MCF 10A (cell line): Measurements from ENCODE around the gene RETN. TPM values are rescaled to one million over a fixed set of nuclear protein-coding genes. Genes with fewer than 3 reads are reported as not detected.

Experiments
- BruUV-seq: library from RNA; stranded (reverse); fragments of 400-500 nt; replicated peaks from 2 replicates; lab custom pipeline; 2021; lab: Mats Ljungman, UMichigan
- CTCF ChIA-PET: fragments of 300-600 bp; sonication (Branson Sonifier 250); formaldehyde crosslinking; extraction: SDS; loops from one replicate; lab custom pipeline; 2021; ENCODE audit warnings: antibody characterized with exemption, inconsistent platforms; lab: Yijun Ruan, JAX
- POLR2A ChIA-PET: fragments of 300-600, 350-650 bp; sonication (Branson Sonifier 250); formaldehyde crosslinking; extraction: SDS; loops from one replicate; lab custom pipeline; 2020; ENCODE audit warnings: antibody characterized with exemption, inconsistent platforms; lab: Yijun Ruan, JAX
- DNase-seq: peaks from one replicate; pipeline ENCODE4 v3.0.0-alpha.2; 2018; ENCODE audit not compliant: unreplicated experiment
- H3K27ac Mint-ChIP-seq: one replicate; pipeline ENCODE4 v1.8.0; 2022; ENCODE audit warnings: mild to moderate bottlenecking, low read depth, mixed read lengths; ENCODE audit not compliant: unreplicated experiment
- H3K27me3 Mint-ChIP-seq: one replicate; pipeline ENCODE4 v1.8.0; 2022; ENCODE audit warnings: mixed read lengths; ENCODE audit not compliant: insufficient read depth, unreplicated experiment
- H3K36me3 Mint-ChIP-seq: one replicate; pipeline ENCODE4 v1.8.0; 2022; ENCODE audit warnings: mild to moderate bottlenecking, moderate library complexity, mixed read lengths; ENCODE audit not compliant: insufficient read depth, unreplicated experiment
- H3K4me1 Mint-ChIP-seq: one replicate; pipeline ENCODE4 v1.8.0; 2022; ENCODE audit warnings: mixed read lengths; ENCODE audit not compliant: insufficient read depth, unreplicated experiment
- H3K4me3 Mint-ChIP-seq: one replicate; pipeline ENCODE4 v1.8.0; 2022; ENCODE audit warnings: mild to moderate bottlenecking, moderate library complexity, mixed read lengths; ENCODE audit not compliant: unreplicated experiment
- H3K9me3 Mint-ChIP-seq: one replicate; pipeline ENCODE4 v1.8.0; 2022; ENCODE audit warnings: mixed read lengths; ENCODE audit not compliant: unreplicated experiment
- CTCF ChIP-seq: fragments of 200-600 bp; IDR thresholded peaks from one replicate; pipeline ENCODE4 v1.8.0; 2022; ENCODE audit warnings: antibody characterized with exemption, mild to moderate bottlenecking; ENCODE audit not compliant: unreplicated experiment
- intact Hi-C: fragments of 100-400 bp; cut with micrococcal nuclease; formaldehyde crosslinking; loops from 2 replicates; pipeline ENCODE4 v1.14.1; 2022
- total RNA-seq: library from RNA; stranded (reverse); gene quantifications from 2 replicates; pipeline ENCODE4 v1.2.3, GENCODE V29; 2022

RETN gene
- total RNA-seq, 1 experiment from 2014 or later, result not detected

- H3K9me3 Mint-ChIP-seq, result no peaks in the 10 kb centered on the region
- no peak for TF ChIP-seq CTCF
- peak within 1 kb of the TSS; percentile 100 for H3K27ac Mint-ChIP-seq
- ChIA-PET POLR2A (interaction anchor here (0.6 to 2.5 kb wide), 27 partner anchors 9 to 1891 kb away, joined by 3 to 41 read pairs (median 4); partner anchors contain the start of genes PNPLA6, TIMM44, TRAPPC5 and ZNF557), CTCF (interaction anchor here (0.6 to 1.9 kb wide), 7 partner anchors 12 to 170 kb away, joined by 3 to 10 read pairs (median 3); partner anchors contain the start of gene TRAPPC5)
- DNase-seq, result peak; percentile 99
- H3K27me3 Mint-ChIP-seq, result no peaks in the 10 kb centered on the region
- H3K4me3 Mint-ChIP-seq, result peak within 1 kb of the TSS; percentile 95
- BruUV-seq, result no TSS peak
- peaks cover 34% of the 10 kb centered on the region for H3K36me3 Mint-ChIP-seq
- intact Hi-C loops, result no loop called here
- peaks cover 23% of the 10 kb centered on the region for H3K4me1 Mint-ChIP-seq
Measured at GRCh38 chr19:7629347-7630054, 39.3 kb upstream of the RETN start, which contains the start of the genes PET100 and XAB2. Gene PET100, plus strand, starts transcription at chr19:7629793. Its CDS starts 41 bp downstream, at chr19:7629834. Gene XAB2, minus strand, starts transcription at chr19:7629545. Its CDS starts 18 bp downstream, at chr19:7629527.

- ChIA-PET POLR2A (no interaction called here), CTCF (no interaction called here)
- Mint-ChIP-seq H3K4me3 (no peak overlapping the region), H3K9me3 (no peaks in the 10 kb centered on the region), H3K36me3 (peaks cover 27% of the 10 kb centered on the region), H3K27ac (no peak overlapping the region), H3K27me3 (no peaks in the 10 kb centered on the region), H3K4me1 (peaks cover 23% of the 10 kb centered on the region)
- BruUV-seq, result no TSS peak
- DNase-seq, result no peak
- no peak for TF ChIP-seq CTCF
- intact Hi-C loops, result no loop called here
Measured at GRCh38 chr19:7631577-7631976, 37.3 kb upstream of the RETN start.

- Mint-ChIP-seq H3K4me1 (peaks cover 23% of the 10 kb centered on the region), H3K27ac (no peak overlapping the region), H3K36me3 (peaks cover 21% of the 10 kb centered on the region), H3K27me3 (no peaks in the 10 kb centered on the region), H3K4me3 (no peak overlapping the region), H3K9me3 (no peaks in the 10 kb centered on the region)
- CTCF ChIA-PET, result interaction anchor here (1.0 to 1.1 kb wide), 2 partner anchors 48 to 64 kb away, joined by 3 read pairs; partner anchors contain the start of gene TRAPPC5
- DNase-seq, result no peak
- intact Hi-C loops, result no loop called here
- POLR2A ChIA-PET, result no interaction called here
- BruUV-seq, result no TSS peak
- no peak for TF ChIP-seq CTCF
Measured at GRCh38 chr19:7632340-7633203, 36.3 kb upstream of the RETN start.
